Esophagus squamous epithelium (tissue), 4 donors: ENCODE data around the gene CTR9.

ENCODE experiments used
- POLR2A ChIP-seq, 4 donors: fragments of 450-650 bp; IDR thresholded peaks; one replicate each; pipeline ENCODE4 v1.6.1; 2017; ENCODE audit warnings: antibody characterized with exemption in 4 of 4, mild to moderate bottlenecking in 4 of 4, moderate library complexity in 3 of 4
- TF ChIP-seq, protein P1 (sequence below), 6 experiments: fragments of 450-650 bp in 4 of 6; fragments of 200-600 bp in 2 of 6; sonication (generic) in 2 of 6; IDR thresholded peaks; one replicate each; pipeline ENCODE4 v1.5.1; 2016 to 2019; ENCODE audit warnings: antibody characterized with exemption in 6 of 6, mild to moderate bottlenecking in 4 of 6, moderate library complexity in 4 of 6

DNA sequence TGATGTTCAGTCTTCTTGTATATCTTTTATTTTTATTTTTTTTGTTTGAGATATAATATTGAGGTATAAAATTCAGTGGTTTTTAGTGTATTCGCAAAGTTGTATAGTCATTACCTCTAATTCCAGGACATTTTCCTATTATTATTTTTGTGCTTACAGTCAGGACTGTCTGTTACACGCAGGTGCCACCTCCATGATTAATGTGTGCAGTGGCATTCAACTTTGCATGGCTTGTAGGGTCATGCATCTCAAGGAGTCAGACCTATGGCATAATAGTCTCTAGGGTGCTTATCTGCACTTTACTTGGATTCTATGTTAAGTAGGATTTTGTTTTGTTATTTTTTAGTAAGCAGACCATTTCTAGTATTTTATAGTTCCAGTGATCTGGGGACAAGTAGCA, 1.0 kb downstream of the CTR9 start:
- TF ChIP-seq, protein P1, sequence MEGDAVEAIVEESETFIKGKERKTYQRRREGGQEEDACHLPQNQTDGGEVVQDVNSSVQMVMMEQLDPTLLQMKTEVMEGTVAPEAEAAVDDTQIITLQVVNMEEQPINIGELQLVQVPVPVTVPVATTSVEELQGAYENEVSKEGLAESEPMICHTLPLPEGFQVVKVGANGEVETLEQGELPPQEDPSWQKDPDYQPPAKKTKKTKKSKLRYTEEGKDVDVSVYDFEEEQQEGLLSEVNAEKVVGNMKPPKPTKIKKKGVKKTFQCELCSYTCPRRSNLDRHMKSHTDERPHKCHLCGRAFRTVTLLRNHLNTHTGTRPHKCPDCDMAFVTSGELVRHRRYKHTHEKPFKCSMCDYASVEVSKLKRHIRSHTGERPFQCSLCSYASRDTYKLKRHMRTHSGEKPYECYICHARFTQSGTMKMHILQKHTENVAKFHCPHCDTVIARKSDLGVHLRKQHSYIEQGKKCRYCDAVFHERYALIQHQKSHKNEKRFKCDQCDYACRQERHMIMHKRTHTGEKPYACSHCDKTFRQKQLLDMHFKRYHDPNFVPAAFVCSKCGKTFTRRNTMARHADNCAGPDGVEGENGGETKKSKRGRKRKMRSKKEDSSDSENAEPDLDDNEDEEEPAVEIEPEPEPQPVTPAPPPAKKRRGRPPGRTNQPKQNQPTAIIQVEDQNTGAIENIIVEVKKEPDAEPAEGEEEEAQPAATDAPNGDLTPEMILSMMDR (IDR thresholded peaks at IDR 0.05) = no peak
- TF ChIP-seq POLR2A (IDR thresholded peaks at IDR 0.05) = no peak
